HEK293T (cell line): Measurements from ENCODE around the gene FANCD2.
"Not testable (repeated sequence)": the region's sequence is repeated elsewhere in the genome, so short reads cannot be mapped to it uniquely, and the experiment has no call there.

Experiments used
- ARNT ChIP-seq: fragments of 450-650 bp; IDR thresholded peaks from 2 replicates; pipeline ENCODE4 v1.6.1; 2017; ENCODE audit warnings: mild to moderate bottlenecking
- BHLHE40 ChIP-seq: fragments of 450-650 bp; IDR thresholded peaks from 2 replicates; pipeline ENCODE4 v1.6.1; 2016; ENCODE audit warnings: mild to moderate bottlenecking, moderate library complexity, borderline replicate concordance
- FOXK2 ChIP-seq: fragments of 450-650 bp; IDR thresholded peaks from 2 replicates; pipeline ENCODE4 v1.6.1; 2016; ENCODE audit warnings: mild to moderate bottlenecking
- FOXM1 ChIP-seq: fragments of 450-650 bp; IDR thresholded peaks from 2 replicates; pipeline ENCODE4 v1.6.1; 2017; ENCODE audit warnings: mild to moderate bottlenecking, borderline replicate concordance
- LEF1 ChIP-seq: fragments of 450-650 bp; IDR thresholded peaks from 2 replicates; pipeline ENCODE4 v1.6.1; 2017; ENCODE audit warnings: mild to moderate bottlenecking, borderline replicate concordance
- SP1 ChIP-seq: fragments of 450-650 bp; IDR thresholded peaks from 2 replicates; pipeline ENCODE4 v1.6.1; 2017
- SUZ12 ChIP-seq: fragments of 450-650 bp; IDR thresholded peaks from 2 replicates; pipeline ENCODE4 v1.6.1; 2016; ENCODE audit warnings: mild to moderate bottlenecking
- TARDBP ChIP-seq: fragments of 450-650 bp; IDR thresholded peaks from 2 replicates; pipeline ENCODE4 v1.6.1; 2016

- not testable (repeated sequence) for TF ChIP-seq BHLHE40, LEF1, ARNT, FOXM1, FOXK2, SUZ12, SP1, TARDBP
Observed at GRCh38 chr3:10091387-10091786, 65.2 kb downstream of the FANCD2 start.
